NT2/D1 (cell line): Measurements from ENCODE around the gene MGLL.

Experiments used
- SUZ12 ChIP-seq: IDR thresholded peaks from 2 replicates; pipeline ENCODE4 v1.6.1; 2011; ENCODE audit not compliant: insufficient read length, insufficient read depth; ENCODE audit errors: extremely low read depth
- YY1 ChIP-seq: IDR thresholded peaks from 2 replicates; pipeline ENCODE4 v1.6.1; 2011; ENCODE audit not compliant: insufficient read length, insufficient read depth
- ZNF274 ChIP-seq: IDR thresholded peaks from 2 replicates; pipeline ENCODE4 v1.6.1; 2011; ENCODE audit warnings: mild to moderate bottlenecking, low read depth, low read length

- TF ChIP-seq ZNF274: no peak
- no peak for TF ChIP-seq YY1
- TF ChIP-seq SUZ12: no peak
Observed at GRCh38 chr3:127789051-127789450, 33.3 kb downstream of the MGLL start.
